Activated naive CD4-positive, alpha-beta T cell (primary cell): Measurements from ENCODE around the gene BLTP2.
"Not testable (repeated sequence)": the region's sequence is repeated elsewhere in the genome, so short reads cannot be mapped to it uniquely, and the experiment has no call there.

ENCODE experiments used
- DNase-seq, 4 experiments: peaks; one replicate each; lab custom pipeline; 2025; lab: John Stamatoyannopoulos, UW

BLTP2 gene

GRCh38 chr17:28644787-28645575 lies at the start of gene BLTP2:
TSS of gene BLTP2 (minus strand) at chr17:28645158. CDS start at chr17:28645056, 102 bp downstream.
- DNase-seq: peak; percentile 72 to 94 (median 89)

GRCh38 chr17:28693869-28694268 lies 48.9 kb upstream of the BLTP2 start:
- no peak for DNase-seq

DNA sequence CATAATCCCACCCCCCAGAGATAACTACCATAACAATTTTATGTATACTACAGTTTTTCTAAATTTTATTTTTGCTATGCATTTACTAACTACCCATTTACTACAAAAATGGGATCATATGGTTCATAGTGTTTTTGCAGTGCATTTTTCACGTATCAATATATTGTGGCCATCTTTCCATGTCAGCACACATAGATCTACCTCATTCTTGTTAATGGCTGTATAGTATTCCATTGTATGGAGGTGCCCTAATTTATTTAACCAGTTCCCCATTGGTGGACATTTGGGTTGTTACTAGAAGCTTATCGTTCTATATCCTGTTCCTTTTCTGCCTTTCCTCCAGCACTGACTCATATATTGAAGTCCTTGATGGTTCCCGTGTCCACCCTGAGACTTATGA lies 44.1 kb upstream of the BLTP2 start:
- no peak for DNase-seq

DNA sequence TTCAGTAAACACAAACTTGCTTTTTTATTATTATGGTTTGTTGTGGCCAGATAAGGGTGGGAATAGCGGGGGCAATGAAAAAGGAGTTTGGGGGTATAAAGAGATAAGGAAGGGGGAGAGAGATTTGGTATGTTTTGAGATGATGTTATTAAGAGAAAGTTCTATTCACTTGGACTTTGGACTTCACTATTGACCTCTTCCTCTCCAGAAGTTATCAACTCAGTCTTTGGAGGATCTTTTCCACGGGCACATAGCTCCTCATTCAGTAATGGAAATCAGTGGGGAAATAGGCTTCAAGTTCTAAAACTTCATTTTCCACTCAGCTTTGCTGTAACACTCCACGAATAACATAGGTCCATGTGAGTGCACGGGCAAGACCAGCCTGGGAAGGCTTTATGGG lies 43.5 kb upstream of the BLTP2 start:
- no peak for DNase-seq

DNA sequence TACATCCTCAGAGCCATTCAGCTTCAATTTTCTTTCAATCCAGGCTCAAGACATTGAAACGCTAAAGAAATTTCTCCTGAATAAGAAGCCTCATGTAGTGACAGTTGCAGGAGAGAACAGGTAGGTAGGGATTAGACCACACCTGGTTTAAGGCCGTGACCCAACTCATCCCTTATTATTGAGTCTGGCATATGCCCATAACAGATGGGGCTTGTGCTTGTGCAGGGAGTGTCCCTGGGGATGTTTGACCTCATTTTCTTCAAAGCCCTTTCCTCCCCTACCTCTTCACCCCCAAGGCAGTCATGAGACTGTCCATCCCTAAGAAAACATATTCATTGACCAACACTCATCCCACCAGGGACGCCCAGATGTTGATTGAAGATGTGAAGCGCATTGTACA lies 41.3 kb upstream of the BLTP2 start:
- DNase-seq: no peak

GRCh38 chr17:28685366-28685765 lies 40.4 kb upstream of the BLTP2 start:
- no peak for DNase-seq

DNA sequence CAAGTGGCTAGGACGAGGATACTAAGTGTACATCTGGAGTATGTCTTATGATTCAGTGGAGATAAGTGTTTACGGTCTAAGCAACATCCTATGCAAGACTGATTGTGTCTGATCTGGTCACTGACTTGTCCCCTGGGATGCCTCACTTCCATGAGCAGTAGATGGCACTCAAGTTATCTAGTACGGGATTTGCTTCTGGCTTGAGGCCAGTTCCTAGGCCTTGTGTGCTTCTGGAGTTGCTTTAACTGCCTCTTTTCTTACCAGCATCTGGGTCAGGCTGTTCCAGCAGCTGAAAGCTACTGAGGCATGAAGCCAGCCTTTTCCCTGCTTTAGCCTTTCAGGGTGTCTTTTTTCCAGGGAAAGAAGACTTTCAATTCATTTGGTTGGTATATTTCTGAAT lies 40.0 kb upstream of the BLTP2 start:
- no peak for DNase-seq

- no peak for DNase-seq
Measured at GRCh38 chr17:28682655-28683054, 37.7 kb upstream of the BLTP2 start.

DNA sequence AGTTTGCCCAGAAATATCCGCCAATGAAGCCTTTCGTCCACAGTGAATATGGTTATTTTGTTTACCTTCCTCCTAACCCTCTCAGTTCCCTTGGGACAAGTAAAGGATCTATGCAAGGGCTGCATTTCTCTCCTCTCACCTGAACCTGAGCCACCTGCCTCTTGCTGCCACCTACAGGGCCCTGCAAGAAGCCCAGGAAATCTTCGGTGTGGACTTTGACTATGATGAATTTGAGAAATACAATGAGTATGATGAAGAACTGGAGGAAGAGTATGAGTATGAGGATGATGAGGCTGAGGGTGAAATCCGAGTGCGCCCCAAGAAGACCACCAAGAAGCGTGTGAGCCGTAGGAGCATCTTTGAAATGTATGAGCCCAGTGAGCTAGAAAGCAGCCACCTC lies 31.0 kb upstream of the BLTP2 start:
- no peak for DNase-seq

DNA sequence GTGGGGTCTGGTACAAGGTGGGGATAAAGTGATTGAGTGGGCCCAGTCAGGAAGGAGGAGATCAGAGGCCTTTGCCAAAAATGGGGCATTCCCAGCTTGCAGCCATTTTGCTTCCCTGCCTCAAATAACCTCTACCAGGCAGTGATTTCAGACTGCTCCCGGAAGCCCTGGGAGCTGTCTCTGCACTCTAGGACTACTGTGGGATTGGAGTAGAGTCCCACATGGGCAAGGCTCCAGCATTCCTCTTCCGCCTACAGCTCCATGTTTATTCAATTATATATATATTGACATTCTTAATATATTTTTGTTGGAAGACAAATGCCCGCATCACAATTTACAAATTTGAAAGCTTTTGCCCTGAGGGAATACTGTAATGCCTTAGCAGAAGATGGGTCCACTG lies 30.5 kb upstream of the BLTP2 start:
- DNase-seq: no peak

DNA sequence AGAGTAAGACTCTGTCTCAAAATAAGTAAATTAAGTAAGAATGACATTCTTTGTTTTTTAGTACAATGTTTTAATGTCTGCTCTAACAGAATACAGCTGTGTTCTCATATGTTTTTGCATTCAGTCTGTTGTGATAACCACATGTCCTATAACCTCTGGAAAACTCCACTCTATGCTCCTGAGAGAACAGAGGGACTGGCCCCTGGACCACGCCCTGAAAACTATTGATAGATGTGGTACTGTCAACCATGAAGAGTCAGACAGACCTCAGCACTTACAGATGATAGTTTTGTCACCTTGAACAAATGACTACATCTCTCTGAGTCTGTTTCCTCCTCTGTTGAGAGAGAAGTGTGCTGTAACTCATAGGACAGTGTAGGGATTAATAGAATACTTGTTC lies 25.0 kb upstream of the BLTP2 start:
- no peak for DNase-seq

DNA sequence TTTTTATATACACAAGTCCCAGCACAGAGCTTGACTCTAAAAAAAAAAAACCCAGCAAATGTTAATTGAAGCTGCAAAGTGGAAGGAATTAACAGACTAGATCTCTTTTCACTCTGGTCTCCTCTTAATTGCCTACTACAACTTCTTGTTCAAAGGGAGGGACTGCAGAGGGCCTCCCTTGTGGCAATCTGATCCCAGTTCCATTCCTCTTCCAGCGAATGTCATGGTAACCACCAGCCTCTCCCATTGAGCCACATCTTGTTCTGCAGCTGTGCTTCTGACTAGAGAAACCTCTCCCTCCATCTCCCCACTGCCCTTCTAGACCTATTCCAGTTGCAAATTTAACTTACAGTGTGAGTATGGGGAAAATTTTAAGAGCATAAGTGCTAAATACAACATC lies 22.9 kb upstream of the BLTP2 start:
- DNase-seq: no peak

GRCh38 chr17:28665994-28666393 lies 21.0 kb upstream of the BLTP2 start:
- no peak for DNase-seq

GRCh38 chr17:28663723-28664122 lies 18.8 kb upstream of the BLTP2 start:
- no peak for DNase-seq

DNA sequence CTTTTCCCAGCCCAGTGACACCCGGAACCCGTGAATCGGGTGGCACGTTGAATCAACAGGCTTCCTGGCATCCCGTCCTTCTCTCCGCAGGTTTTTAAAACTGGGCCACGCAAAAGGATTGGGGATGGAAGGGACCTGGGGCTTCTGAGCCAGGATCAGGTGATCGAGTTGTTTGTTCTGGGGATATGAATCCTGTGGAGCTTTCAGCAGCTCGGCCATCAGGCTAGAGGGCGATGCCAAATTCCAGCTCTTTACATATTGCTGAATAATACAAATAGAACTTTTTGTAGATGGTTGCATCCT lies 17.5 kb upstream of the BLTP2 start:
- no peak for DNase-seq

- DNase-seq: peak; percentile 83 to 90 (median 89)
Measured at GRCh38 chr17:28661635-28662526, 16.9 kb upstream of the BLTP2 start, which contains the start of the genes SDF2 and SUPT6H. TSS of gene SDF2 (minus strand) at chr17:28661906. CDS start at chr17:28661876, 30 bp downstream. TSS of gene SUPT6H (plus strand) at chr17:28662205. CDS start at chr17:28673402, 11,197 bp downstream.

GRCh38 chr17:28659497-28659881 lies 14.5 kb upstream of the BLTP2 start:
- DNase-seq: not testable (repeated sequence)

GRCh38 chr17:28658766-28659496 lies 14.0 kb upstream of the BLTP2 start:
- DNase-seq: not testable (repeated sequence)

GRCh38 chr17:28658342-28658741 lies 13.4 kb upstream of the BLTP2 start:
- DNase-seq: not testable (repeated sequence)

DNA sequence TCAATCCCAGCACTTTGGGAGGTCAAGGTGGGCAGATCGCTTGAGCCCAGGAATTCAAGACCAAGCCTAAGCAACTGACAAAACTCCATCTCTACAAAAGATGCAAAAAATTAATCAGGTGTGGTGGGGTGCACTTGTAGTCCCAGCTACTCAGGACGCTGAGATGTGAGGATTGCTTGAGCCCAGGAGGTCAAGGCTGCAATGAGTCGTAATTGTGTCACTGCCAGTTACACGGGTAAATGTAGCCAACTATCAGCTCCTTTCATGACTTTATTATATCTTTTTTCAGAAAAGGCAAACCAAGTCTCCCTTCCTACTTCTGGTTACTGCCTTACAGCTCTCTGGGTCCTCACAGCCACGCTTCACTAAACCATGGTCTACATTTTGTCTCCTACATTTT lies 12.8 kb upstream of the BLTP2 start:
- DNase-seq: no peak

DNA sequence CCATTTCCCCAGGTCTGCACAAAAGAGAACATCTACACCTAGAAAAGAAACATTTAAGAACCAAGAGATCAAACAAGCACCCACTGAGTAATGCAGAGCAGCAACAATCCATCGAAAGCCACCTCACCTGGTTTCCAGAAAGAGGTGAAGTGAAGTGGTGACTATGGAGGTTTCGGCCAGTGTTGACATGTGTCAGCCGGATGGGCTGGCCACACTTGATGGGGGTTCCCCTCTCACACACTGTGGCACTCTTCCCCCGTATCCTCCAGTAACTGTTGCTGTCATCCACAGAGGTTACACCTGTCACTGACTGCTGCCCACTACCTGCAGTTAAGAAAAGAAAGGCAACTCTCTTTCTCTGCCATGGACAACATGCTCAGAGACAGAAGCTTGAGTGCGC lies 10.2 kb upstream of the BLTP2 start:
- DNase-seq: no peak

GRCh38 chr17:28648698-28649097 lies 3.7 kb upstream of the BLTP2 start:
- DNase-seq: no peak
